ENCODE data around the gene GPR15LG.

DNA sequence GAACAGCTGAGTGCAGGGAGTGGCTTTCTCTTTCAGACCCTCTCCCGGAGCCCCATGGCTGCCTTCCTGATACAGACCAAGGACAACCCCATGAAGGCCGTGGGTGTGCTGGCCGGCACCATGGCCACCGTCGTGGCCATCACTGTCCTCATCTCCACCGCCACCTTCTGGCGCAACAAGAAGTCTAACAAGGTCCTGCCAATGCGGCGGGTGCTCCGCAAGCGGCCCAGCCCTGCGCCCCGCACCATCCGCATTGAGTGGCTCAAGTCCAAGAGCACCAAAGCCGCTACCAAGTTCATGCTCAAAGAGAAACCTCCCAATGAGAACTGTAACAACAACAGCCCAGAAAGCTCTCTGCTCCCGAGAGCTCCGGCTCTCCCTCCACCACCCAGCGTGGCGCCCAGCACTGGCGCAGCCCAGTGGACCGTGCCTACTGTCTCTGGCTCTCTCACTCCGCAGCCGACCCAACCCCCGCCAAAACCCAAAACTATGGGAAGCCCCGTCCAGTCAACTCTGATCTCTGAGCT lies 40.5 kb downstream of the GPR15LG start:
- TF ChIP-seq POLR2AphosphoS5 (IDR thresholded peaks at IDR 0.05; ENCODE audit: insufficient read depth, low read depth, low read length) (no peak), CTCF (IDR thresholded peaks at IDR 0.05; ENCODE audit: extremely low read depth in 1 of 2, insufficient read depth in 1 of 2, low read depth in 1 of 2, low read length in 2 of 2) (no peak), POLR2A (IDR thresholded peaks at IDR 0.05; ENCODE audit: low read depth, low read length) (no peak), JUN (IDR thresholded peaks at IDR 0.05; ENCODE audit: borderline replicate concordance, insufficient read depth, insufficient read length, low read depth) (no peak), FOS (IDR thresholded peaks at IDR 0.05; ENCODE audit: borderline replicate concordance, insufficient read depth, low read length) (no peak), EZH2 (IDR thresholded peaks at IDR 0.05; ENCODE audit: borderline replicate concordance, low read depth, low read length, severe bottlenecking) (no peak), MYC (IDR thresholded peaks at IDR 0.05; ENCODE audit: low read depth, low read length) (no peak), GATA2 (IDR thresholded peaks at IDR 0.05; ENCODE audit: insufficient read depth, insufficient read length, low read depth, low read length) (no peak)
- TF ChIP-seq, protein P1, sequence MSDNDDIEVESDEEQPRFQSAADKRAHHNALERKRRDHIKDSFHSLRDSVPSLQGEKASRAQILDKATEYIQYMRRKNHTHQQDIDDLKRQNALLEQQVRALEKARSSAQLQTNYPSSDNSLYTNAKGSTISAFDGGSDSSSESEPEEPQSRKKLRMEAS (IDR thresholded peaks at IDR 0.05; ENCODE audit: insufficient read depth, insufficient read length): no peak

All from endothelial cell of umbilical vein (primary cell).